Glutamatergic neuron (in vitro differentiated cells): ENCODE data around the gene NRDE2. TPM values are rescaled to one million over a fixed set of nuclear protein-coding genes. Genes with fewer than 3 reads are reported as not detected.

Experiments used
- DNase-seq: peaks from one replicate; pipeline ENCODE4 v3.0.0; 2022
- H3K27ac Mint-ChIP-seq: one replicate; pipeline ENCODE4 v1.8.0; 2020; ENCODE audit warnings: mild to moderate bottlenecking, mixed read lengths, inconsistent platforms; ENCODE audit not compliant: unreplicated experiment
- H3K27me3 Mint-ChIP-seq: one replicate; pipeline ENCODE4 v1.8.0; 2020; ENCODE audit warnings: mild to moderate bottlenecking, moderate library complexity, mixed read lengths, inconsistent platforms; ENCODE audit not compliant: unreplicated experiment
- H3K36me3 Mint-ChIP-seq: one replicate; pipeline ENCODE4 v1.8.0; 2020; ENCODE audit warnings: mild to moderate bottlenecking, mixed read lengths, inconsistent platforms; ENCODE audit not compliant: unreplicated experiment
- H3K4me1 Mint-ChIP-seq: one replicate; pipeline ENCODE4 v1.8.0; 2020; ENCODE audit warnings: mild to moderate bottlenecking, low read depth, mixed read lengths, inconsistent platforms; ENCODE audit not compliant: unreplicated experiment
- H3K4me3 Mint-ChIP-seq: one replicate; pipeline ENCODE4 v1.8.0; 2020; ENCODE audit warnings: mild to moderate bottlenecking, mixed read lengths, inconsistent platforms; ENCODE audit not compliant: unreplicated experiment
- H3K9me3 Mint-ChIP-seq: one replicate; pipeline ENCODE4 v1.8.0; 2020; ENCODE audit warnings: mild to moderate bottlenecking, moderate library complexity, mixed read lengths, inconsistent platforms; ENCODE audit not compliant: unreplicated experiment
- long read RNA-seq: library from polyadenylated mRNA; unstranded; transcript quantifications from one replicate; pipeline ENCODE4 v2.0.0, GENCODE V29; 2020; ENCODE audit not compliant: unreplicated experiment
- total RNA-seq: library from RNA; stranded (reverse); fragmentation: NEBNext Ultra II Directional; extraction: Animal tissue kit (Norgen Biotek cat#: 25700); gene quantifications from one replicate; pipeline ENCODE4 v1.2.1, GENCODE V29; 2021; ENCODE audit not compliant: unreplicated experiment
- TF ChIP-seq, protein P1 (sequence below): fragments of 200-600 bp; sonication (generic); IDR thresholded peaks from one replicate; pipeline ENCODE4 v1.5.0; 2021; ENCODE audit not compliant: partially characterized antibody, unreplicated experiment

NRDE2 gene, protein sequence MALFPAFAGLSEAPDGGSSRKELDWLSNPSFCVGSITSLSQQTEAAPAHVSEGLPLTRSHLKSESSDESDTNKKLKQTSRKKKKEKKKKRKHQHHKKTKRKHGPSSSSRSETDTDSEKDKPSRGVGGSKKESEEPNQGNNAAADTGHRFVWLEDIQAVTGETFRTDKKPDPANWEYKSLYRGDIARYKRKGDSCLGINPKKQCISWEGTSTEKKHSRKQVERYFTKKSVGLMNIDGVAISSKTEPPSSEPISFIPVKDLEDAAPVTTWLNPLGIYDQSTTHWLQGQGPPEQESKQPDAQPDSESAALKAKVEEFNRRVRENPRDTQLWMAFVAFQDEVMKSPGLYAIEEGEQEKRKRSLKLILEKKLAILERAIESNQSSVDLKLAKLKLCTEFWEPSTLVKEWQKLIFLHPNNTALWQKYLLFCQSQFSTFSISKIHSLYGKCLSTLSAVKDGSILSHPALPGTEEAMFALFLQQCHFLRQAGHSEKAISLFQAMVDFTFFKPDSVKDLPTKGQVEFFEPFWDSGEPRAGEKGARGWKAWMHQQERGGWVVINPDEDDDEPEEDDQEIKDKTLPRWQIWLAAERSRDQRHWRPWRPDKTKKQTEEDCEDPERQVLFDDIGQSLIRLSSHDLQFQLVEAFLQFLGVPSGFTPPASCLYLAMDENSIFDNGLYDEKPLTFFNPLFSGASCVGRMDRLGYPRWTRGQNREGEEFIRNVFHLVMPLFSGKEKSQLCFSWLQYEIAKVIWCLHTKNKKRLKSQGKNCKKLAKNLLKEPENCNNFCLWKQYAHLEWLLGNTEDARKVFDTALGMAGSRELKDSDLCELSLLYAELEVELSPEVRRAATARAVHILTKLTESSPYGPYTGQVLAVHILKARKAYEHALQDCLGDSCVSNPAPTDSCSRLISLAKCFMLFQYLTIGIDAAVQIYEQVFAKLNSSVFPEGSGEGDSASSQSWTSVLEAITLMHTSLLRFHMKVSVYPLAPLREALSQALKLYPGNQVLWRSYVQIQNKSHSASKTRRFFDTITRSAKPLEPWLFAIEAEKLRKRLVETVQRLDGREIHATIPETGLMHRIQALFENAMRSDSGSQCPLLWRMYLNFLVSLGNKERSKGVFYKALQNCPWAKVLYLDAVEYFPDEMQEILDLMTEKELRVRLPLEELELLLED
- total RNA-seq: 22.4 TPM
- long read RNA-seq, partial matches to known transcripts: 2 of 4 reads
- long read RNA-seq, other reads (novel, unspliced or antisense): 1 of 4 reads

DNA sequence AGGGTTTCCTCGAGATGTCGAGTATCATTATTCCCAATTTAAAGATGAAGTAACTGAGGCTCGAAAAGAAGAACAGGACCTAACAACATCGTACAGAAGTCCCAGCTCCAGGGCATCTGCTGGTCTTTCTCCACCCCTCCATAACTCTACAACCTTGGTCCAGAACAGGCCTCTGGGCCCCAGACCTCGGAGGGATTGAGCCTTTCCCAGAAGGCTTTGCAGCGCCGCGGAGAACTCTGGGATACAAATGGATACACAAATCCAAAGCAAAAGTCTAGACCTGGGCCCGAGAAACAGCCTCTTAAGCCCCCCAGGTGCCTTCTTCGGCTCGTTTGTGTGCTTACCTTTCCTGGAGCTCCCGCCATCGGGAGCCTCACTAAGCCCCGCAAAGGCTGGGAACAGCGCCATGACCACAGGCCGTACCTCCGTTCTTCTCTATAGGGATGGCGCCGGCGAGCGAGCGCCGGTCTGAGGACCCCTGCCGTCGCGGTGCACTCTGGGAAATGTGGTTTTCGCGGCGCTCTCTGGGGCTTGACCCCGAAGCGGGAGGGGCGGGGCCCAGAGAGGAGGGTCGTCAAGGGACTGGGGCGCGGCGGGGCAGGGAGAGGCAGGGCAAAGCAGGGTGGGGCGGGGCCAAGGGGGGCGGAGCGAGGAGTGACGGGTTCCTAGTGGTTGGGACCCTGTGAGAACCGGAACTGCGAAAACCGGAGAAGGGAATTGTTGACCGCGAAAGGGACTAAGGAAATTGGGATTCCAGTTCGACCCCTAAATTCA lies at the start of gene NRDE2:
NRDE2 (minus strand) TSS at position 445 of the 774 bp plus-strand sequence; CDS start at position 408, 37 bp downstream.
- Mint-ChIP-seq H3K9me3 (peaks cover 2% of the 10 kb centered on the region), H3K36me3 (no peaks in the 10 kb centered on the region), H3K4me3 (peak within 1 kb of the TSS; percentile 89), H3K4me1 (peaks cover 6% of the 10 kb centered on the region), H3K27me3 (peaks cover 6% of the 10 kb centered on the region), H3K27ac (peak within 1 kb of the TSS; percentile 93)
- TF ChIP-seq, protein P1, sequence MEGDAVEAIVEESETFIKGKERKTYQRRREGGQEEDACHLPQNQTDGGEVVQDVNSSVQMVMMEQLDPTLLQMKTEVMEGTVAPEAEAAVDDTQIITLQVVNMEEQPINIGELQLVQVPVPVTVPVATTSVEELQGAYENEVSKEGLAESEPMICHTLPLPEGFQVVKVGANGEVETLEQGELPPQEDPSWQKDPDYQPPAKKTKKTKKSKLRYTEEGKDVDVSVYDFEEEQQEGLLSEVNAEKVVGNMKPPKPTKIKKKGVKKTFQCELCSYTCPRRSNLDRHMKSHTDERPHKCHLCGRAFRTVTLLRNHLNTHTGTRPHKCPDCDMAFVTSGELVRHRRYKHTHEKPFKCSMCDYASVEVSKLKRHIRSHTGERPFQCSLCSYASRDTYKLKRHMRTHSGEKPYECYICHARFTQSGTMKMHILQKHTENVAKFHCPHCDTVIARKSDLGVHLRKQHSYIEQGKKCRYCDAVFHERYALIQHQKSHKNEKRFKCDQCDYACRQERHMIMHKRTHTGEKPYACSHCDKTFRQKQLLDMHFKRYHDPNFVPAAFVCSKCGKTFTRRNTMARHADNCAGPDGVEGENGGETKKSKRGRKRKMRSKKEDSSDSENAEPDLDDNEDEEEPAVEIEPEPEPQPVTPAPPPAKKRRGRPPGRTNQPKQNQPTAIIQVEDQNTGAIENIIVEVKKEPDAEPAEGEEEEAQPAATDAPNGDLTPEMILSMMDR: no peak
- peak; percentile 100 for DNase-seq

GRCh38 chr14:90381011-90381786 lies 49.5 kb upstream of the NRDE2 start:
- Mint-ChIP-seq H3K4me1 (peaks cover 7% of the 10 kb centered on the region), H3K4me3 (no peak overlapping the region), H3K27me3 (no peaks in the 10 kb centered on the region), H3K36me3 (no peaks in the 10 kb centered on the region), H3K27ac (no peak overlapping the region), H3K9me3 (no peaks in the 10 kb centered on the region)
- TF ChIP-seq, protein P1: no peak
- peak; percentile 26 for DNase-seq

DNA sequence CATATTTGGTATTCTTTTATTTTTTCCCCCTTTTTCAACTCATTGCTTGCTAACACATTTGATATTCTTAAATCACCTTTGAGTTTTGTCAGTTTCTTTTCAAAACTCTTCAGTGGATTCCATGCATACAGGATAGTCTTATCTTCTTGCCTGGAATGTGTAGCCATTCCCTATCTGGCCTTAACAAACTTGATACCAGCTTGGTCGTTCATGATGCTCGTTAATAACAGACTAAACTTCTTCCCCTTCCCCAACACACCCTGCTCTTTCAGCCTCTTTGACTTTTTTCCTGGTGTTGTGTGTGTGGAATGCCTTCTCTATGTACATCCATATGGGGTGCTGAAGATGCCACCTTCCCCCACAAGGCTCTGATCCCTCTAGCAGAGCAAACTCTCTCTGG lies 47.4 kb upstream of the NRDE2 start:
- Mint-ChIP-seq H3K27ac (no peak overlapping the region), H3K9me3 (no peaks in the 10 kb centered on the region), H3K36me3 (no peaks in the 10 kb centered on the region), H3K27me3 (no peaks in the 10 kb centered on the region), H3K4me1 (peaks cover under 1% of the 10 kb centered on the region), H3K4me3 (no peak overlapping the region)
- DNase-seq: no peak
- TF ChIP-seq, protein P1: no peak

GRCh38 chr14:90378249-90378648 lies 46.5 kb upstream of the NRDE2 start:
- no peaks in the 10 kb centered on the region for H3K27me3 Mint-ChIP-seq
- H3K4me3 Mint-ChIP-seq: no peak overlapping the region
- H3K9me3 Mint-ChIP-seq: no peaks in the 10 kb centered on the region
- no peaks in the 10 kb centered on the region for H3K4me1 Mint-ChIP-seq
- H3K36me3 Mint-ChIP-seq: no peaks in the 10 kb centered on the region
- TF ChIP-seq, protein P1: no peak
- no peak overlapping the region for H3K27ac Mint-ChIP-seq
- no peak for DNase-seq
